Measurements from ENCODE around the gene TTLL12. TPM values are rescaled to one million over a fixed set of nuclear protein-coding genes. Genes with fewer than 3 reads are reported as not detected.

The TTLL12 gene
- total RNA-seq, 4 donors from 2014 or later: 109 to 211 (median 122) TPM

DNA sequence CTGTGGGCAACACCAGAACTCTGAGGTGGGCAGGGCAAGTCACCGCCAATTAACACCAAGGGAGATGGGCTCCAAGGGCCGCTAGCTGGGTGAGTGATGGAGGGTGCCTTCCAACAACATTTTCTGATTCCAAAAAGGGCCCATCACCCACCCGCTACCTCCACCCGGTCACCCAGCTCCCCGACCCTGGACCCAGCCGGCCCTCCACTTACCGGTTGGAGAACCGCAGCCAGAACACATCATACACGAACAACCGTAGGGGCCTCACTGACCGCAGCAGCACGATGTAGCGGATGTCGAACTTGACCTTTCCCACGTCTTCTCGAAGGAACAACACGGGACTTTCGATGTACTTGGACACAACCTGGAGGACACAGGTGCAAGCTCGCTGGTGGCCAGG, 14.7 kb downstream of the TTLL12 start:
- no peaks in the 10 kb centered on the region for H3K9me3 ChIP-seq
- TF ChIP-seq, protein P1, sequence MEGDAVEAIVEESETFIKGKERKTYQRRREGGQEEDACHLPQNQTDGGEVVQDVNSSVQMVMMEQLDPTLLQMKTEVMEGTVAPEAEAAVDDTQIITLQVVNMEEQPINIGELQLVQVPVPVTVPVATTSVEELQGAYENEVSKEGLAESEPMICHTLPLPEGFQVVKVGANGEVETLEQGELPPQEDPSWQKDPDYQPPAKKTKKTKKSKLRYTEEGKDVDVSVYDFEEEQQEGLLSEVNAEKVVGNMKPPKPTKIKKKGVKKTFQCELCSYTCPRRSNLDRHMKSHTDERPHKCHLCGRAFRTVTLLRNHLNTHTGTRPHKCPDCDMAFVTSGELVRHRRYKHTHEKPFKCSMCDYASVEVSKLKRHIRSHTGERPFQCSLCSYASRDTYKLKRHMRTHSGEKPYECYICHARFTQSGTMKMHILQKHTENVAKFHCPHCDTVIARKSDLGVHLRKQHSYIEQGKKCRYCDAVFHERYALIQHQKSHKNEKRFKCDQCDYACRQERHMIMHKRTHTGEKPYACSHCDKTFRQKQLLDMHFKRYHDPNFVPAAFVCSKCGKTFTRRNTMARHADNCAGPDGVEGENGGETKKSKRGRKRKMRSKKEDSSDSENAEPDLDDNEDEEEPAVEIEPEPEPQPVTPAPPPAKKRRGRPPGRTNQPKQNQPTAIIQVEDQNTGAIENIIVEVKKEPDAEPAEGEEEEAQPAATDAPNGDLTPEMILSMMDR (IDR thresholded peaks at IDR 0.05): no peak
- no peak for DNase-seq
- no peak overlapping the region for H3K4me3 ChIP-seq
- peaks cover 24 to 100% (median 46%) of the 10 kb centered on the region in 3 donors for H3K36me3 ChIP-seq
- H3K4me1 ChIP-seq: peaks cover 19 to 83% (median 43%) of the 10 kb centered on the region in 3 donors
- H3K27me3 ChIP-seq: no peaks in the 10 kb centered on the region
- intact Hi-C loops (cut with DNase I): no loop called here
- 89 to 91% methylated on average over 10 to 18 of the region's 19 CpGs for WGBS, 2 donors
- peak overlapping the region; percentile 28 to 86 (median 81) for H3K27ac ChIP-seq

DNA sequence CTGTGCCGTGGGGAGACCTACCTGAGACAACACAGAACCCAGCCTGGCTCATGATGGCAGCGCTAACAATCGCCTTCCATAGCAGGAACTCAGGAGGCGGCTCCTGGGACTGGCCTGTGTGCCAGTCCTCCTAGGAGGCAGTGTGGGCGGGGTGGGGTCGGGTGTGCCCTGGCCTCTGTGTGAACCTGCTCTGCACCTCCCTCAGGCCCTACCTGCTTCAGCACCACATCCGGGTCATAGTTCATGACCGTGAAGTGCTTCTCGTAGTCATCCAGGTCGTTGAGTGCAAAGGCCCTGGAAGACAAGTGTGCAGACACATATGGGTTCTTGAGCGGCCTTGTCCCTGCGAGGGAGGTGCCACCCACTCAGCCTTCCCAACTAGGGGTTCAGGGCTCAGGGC, 15.3 kb downstream of the TTLL12 start:
- intact Hi-C loops (cut with DNase I): no loop called here
- H3K36me3 ChIP-seq: peaks cover 25 to 100% (median 47%) of the 10 kb centered on the region in 3 donors
- H3K4me3 ChIP-seq: peak overlapping the region in 1 of 4 donors; percentile 15
- H3K27ac ChIP-seq: peak overlapping the region; percentile 70 to 86 (median 81)
- DNase-seq: no peak
- WGBS, 2 donors: 63% methylated on average over 4 of the region's 12 CpGs; no CpG with 5 or more reads in 1 of the 2 donors
- TF ChIP-seq, protein P1 (IDR thresholded peaks at IDR 0.05): no peak
- TF ChIP-seq POLR2A (IDR thresholded peaks at IDR 0.05): no peak
- H3K4me1 ChIP-seq: peaks cover 19 to 83% (median 43%) of the 10 kb centered on the region in 3 donors
- H3K9me3 ChIP-seq: no peaks in the 10 kb centered on the region
- H3K27me3 ChIP-seq: no peaks in the 10 kb centered on the region

DNA sequence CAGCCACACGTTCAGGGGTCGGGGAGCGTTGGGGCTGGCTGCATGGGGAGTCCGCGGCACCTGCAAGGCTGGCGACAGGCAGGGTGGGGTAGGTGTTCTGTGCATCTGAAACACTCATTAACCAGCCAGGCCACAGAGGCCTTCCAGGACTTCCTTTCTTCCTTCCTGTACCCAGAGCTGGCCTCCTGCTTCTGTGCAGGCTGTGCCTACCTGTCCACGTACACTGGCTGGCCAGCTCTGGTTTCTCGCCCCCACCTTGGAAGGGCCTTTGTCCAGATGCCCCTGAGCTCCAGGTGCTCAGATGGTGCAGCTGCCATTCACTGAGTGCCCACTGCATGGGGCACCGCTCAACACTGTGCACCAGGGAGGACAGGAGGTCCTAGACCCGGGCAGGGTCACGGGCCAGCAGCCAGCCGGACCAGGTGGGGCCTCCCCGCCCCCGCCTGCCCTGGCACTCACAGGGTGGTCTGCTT, 15.9 kb downstream of the TTLL12 start:
- peaks cover 19 to 80% (median 42%) of the 10 kb centered on the region in 3 donors for H3K4me1 ChIP-seq
- intact Hi-C loops (cut with DNase I): no loop called here
- DNase-seq: no peak
- H3K4me3 ChIP-seq: peak overlapping the region in 1 of 4 donors; percentile 15
- no peaks in the 10 kb centered on the region for H3K9me3 ChIP-seq
- H3K27ac ChIP-seq: peak overlapping the region; percentile 70 to 86 (median 81)
- 54 to 64% methylated on average over 6 to 7 of the region's 14 CpGs for WGBS, 2 donors
- TF ChIP-seq, protein P1 (IDR thresholded peaks at IDR 0.05): no peak
- TF ChIP-seq POLR2A (IDR thresholded peaks at IDR 0.05): no peak
- peaks cover 25 to 100% (median 47%) of the 10 kb centered on the region in 3 donors for H3K36me3 ChIP-seq
- no peaks in the 10 kb centered on the region for H3K27me3 ChIP-seq

DNA sequence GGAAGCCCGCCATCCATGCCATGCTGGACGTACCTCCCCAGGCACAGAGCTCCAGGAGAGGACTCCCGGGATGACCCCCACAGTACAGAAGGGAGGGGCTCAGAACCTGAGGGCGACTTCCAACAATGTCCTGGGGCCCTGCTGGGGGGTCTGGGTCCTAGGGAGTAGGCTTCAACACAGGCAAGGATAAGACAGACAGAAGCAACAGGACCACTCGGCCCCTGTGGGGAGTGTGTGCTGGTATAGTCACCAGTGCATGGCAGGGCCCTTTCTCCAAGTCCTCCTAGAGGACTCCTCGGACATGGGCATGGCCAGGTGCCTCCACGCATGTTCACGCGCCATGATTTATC, 16.8 kb downstream of the TTLL12 start:
- intact Hi-C loops (cut with DNase I): no loop called here

More for the DNA sequence above, 16.8 kb downstream of the TTLL12 start:
- no peak for DNase-seq
- TF ChIP-seq, protein P1 (IDR thresholded peaks at IDR 0.05): no peak
- no peak for TF ChIP-seq POLR2A (IDR thresholded peaks at IDR 0.05)
- Histone ChIP-seq H3K9me3 (no peaks in the 10 kb centered on the region), H3K27me3 (no peaks in the 10 kb centered on the region), H3K4me1 (peaks cover 19 to 74% (median 34%) of the 10 kb centered on the region in 3 donors), H3K36me3 (peaks cover 25 to 90% (median 42%) of the 10 kb centered on the region in 3 donors), H3K4me3 (no peak overlapping the region), H3K27ac (peak overlapping the region in 1 of 4 donors; percentile 86)
- 97% methylated on average over 8 of the region's 9 CpGs; no CpG with 5 or more reads in 1 of the 2 donors for WGBS, 2 donors

Data from esophagus squamous epithelium (tissue), 5 donors.